B cell (primary cell): ENCODE results near the gene NEMP1. TPM values are rescaled to one million over a fixed set of nuclear protein-coding genes. Genes with fewer than 3 reads are reported as not detected.

Source experiments
- ATAC-seq: fragments of 200-7000 bp; cut with Tn5 transposase; one replicate; pipeline ENCODE4 v1.10.0; 2021; ENCODE audit warnings: low read depth, mild to moderate bottlenecking, moderate number of reproducible peaks, moderate library complexity
- CTCF ChIA-PET: fragments of 350-600 bp; sonication (Branson Sonifier 250); formaldehyde crosslinking; loops from one replicate; lab custom pipeline; 2021; ENCODE audit warnings: antibody characterized with exemption, inconsistent platforms; lab: Charles Lee
- POLR2A ChIA-PET: fragments of 350-600 bp; sonication (Branson Sonifier 250); formaldehyde crosslinking; loops from one replicate; lab custom pipeline; 2021; ENCODE audit warnings: antibody characterized with exemption; lab: Charles Lee
- DNase-seq: peaks from one replicate; pipeline ENCODE4 v3.0.0; 2013
- H2AFZ ChIP-seq: 2 replicates; pipeline ENCODE4 v1.6.1; 2012; ENCODE audit warnings: mild to moderate bottlenecking, low read depth, low read length; ENCODE audit not compliant: insufficient read depth, poor library complexity, severe bottlenecking
- H3K27ac ChIP-seq, 2 donors: 1 replicate in 1 of 2; 2 replicates in 1 of 2; pipeline ENCODE4 v1.5.1; 2012 to 2013; ENCODE audit warnings: low read length in 2 of 2, mild to moderate bottlenecking in 2 of 2, moderate library complexity in 1 of 2
- H3K27me3 ChIP-seq, 4 experiments: fragments of 200-600 bp in 1 of 4; sonication (generic) in 1 of 4; replicated peaks in 1 of 4; 1 replicate in 2 of 4; 2 replicates in 2 of 4; pipeline versions ENCODE4 v1.6.1 to v1.7.0; 2013 to 2016; ENCODE audit warnings: low read length in 3 of 4, mild to moderate bottlenecking in 2 of 4, mixed read lengths in 1 of 4, moderate library complexity in 1 of 4; ENCODE audit not compliant: insufficient read depth in 4 of 4, control insufficient read depth in 3 of 4; ENCODE audit errors: control extremely low read depth in 1 of 4
- H3K36me3 ChIP-seq, 2 experiments: replicated peaks in 1 of 2; 1 replicate in 1 of 2; 2 replicates in 1 of 2; pipeline versions ENCODE4 v1.6.1 to v1.7.1; 2013; ENCODE audit warnings: low read length in 1 of 2; ENCODE audit not compliant: insufficient read depth in 2 of 2, control insufficient read depth in 1 of 2; ENCODE audit errors: control extremely low read depth in 1 of 2, extremely low read depth in 1 of 2
- H3K4me1 ChIP-seq, 2 donors: fragments of 200-600 bp in 1 of 2; sonication (generic) in 1 of 2; 1 replicate in 1 of 2; 2 replicates in 1 of 2; pipeline versions ENCODE4 v1.5.1 to v1.6.1; 2013 to 2017; ENCODE audit warnings: low read length in 2 of 2; ENCODE audit not compliant: control insufficient read depth in 2 of 2, insufficient read depth in 2 of 2
- H3K4me2 ChIP-seq: replicated peaks from 2 replicates; pipeline ENCODE3; 2012; ENCODE audit warnings: mild to moderate bottlenecking, low read depth, low read length; ENCODE audit not compliant: poor library complexity, severe bottlenecking
- H3K4me3 ChIP-seq, 5 experiments: fragments of 200-600 bp in 1 of 5; sonication (generic) in 1 of 5; 1 replicate in 3 of 5; 2 replicates in 2 of 5; pipeline versions ENCODE4 v1.5.1 to v1.7.0; 2011 to 2016; ENCODE audit warnings: low read length in 4 of 5, mild to moderate bottlenecking in 4 of 5, low read depth in 2 of 5, control low read depth in 1 of 5, moderate library complexity in 1 of 5; ENCODE audit not compliant: insufficient read depth in 1 of 5; ENCODE audit errors: control extremely low read depth in 1 of 5, extremely low read depth in 1 of 5
- H3K79me2 ChIP-seq: fragments of 200-600 bp; sonication (generic); one replicate; pipeline ENCODE4 v1.6.0; 2016; ENCODE audit warnings: low read length; ENCODE audit not compliant: control insufficient read depth, insufficient read depth
- H3K9ac ChIP-seq: fragments of 200-600 bp; sonication (generic); 2 replicates; pipeline ENCODE4 v1.6.1; 2017; ENCODE audit warnings: mild to moderate bottlenecking, low read length, moderate library complexity
- H3K9me3 ChIP-seq, 3 donors: one replicate each; pipeline versions ENCODE4 v1.6.1 to v1.7.1; 2013; ENCODE audit warnings: low read length in 2 of 3; ENCODE audit not compliant: control insufficient read depth in 2 of 3, insufficient read depth in 1 of 3; ENCODE audit errors: control extremely low read depth in 1 of 3
- H4K20me1 ChIP-seq: 2 replicates; pipeline ENCODE4 v1.6.0; 2012; ENCODE audit warnings: mild to moderate bottlenecking, low read length; ENCODE audit not compliant: insufficient read depth, control insufficient read depth, poor library complexity, severe bottlenecking
- H3K27ac Mint-ChIP-seq: one replicate; pipeline ENCODE4 v1.8.0; 2021; ENCODE audit warnings: mixed read lengths
- H3K27me3 Mint-ChIP-seq: one replicate; pipeline ENCODE4 v1.8.0; 2021; ENCODE audit warnings: mixed read lengths
- H3K4me1 Mint-ChIP-seq: one replicate; pipeline ENCODE4 v1.8.0; 2021; ENCODE audit warnings: mixed read lengths
- H3K4me3 Mint-ChIP-seq: one replicate; pipeline ENCODE4 v1.8.0; 2021; ENCODE audit warnings: mixed read lengths
- H3K9me3 Mint-ChIP-seq: one replicate; pipeline ENCODE4 v1.8.0; 2022; ENCODE audit warnings: mixed read lengths; ENCODE audit not compliant: insufficient read depth
- CTCF ChIP-seq: fragments of 200-600 bp; IDR thresholded peaks from one replicate; pipeline ENCODE4 v1.8.0; 2022; ENCODE audit warnings: antibody characterized with exemption, mild to moderate bottlenecking
- EZH2 ChIP-seq: IDR thresholded peaks from 2 replicates; pipeline ENCODE4 v1.6.1; 2012; ENCODE audit warnings: borderline replicate concordance, low read depth, mild to moderate bottlenecking, moderate library complexity, low read length; ENCODE audit not compliant: insufficient read depth, poor library complexity, severe bottlenecking
- WGBS: methylation state at CpG from one replicate; pipeline ENCODE4 v1.1.5; 2013; ENCODE audit warnings: missing lambda C conversion rate; ENCODE audit not compliant: insufficient coverage; 5-methylcytosine and 5-hydroxymethylcytosine counted together
- intact Hi-C: fragments of 100-400 bp; cut with micrococcal nuclease; formaldehyde crosslinking; loops from one replicate; pipeline ENCODE4 v1.10.0; 2022
- polyA plus RNA-seq: library from polyadenylated mRNA; depleted of rRNA; stranded (reverse); fragments of >200 nt; gene quantifications from 2 replicates; pipeline ENCODE4 v1.2.3, GENCODE V29; 2012
- total RNA-seq, 2 donors: library from RNA; stranded (reverse); fragments of 120-200 nt in 1 of 2; gene quantifications; 1 replicate in 1 of 2; 2 replicates in 1 of 2; pipeline versions ENCODE4 v1.2.3 to v1.2.4, GENCODE V29; 2013 to 2022

Gene NEMP1
- total and polyA plus RNA-seq, 2 donors (not counting 1 experiment from before 2014, with no cell fraction given) = 13.6 to 35.0 TPM

- H3K4me3 ChIP-seq = no peak overlapping the region
- peaks cover 65% of the 10 kb centered on the region for H3K4me1 Mint-ChIP-seq
- peaks cover 22 to 40% of the 10 kb centered on the region in 2 donors for H3K4me1 ChIP-seq
Observed at GRCh38 chr12:57092876-57093414, 14.4 kb upstream of the NEMP1 start.

More at GRCh38 chr12:57092876-57093414, 14.4 kb upstream of the NEMP1 start:
- Histone ChIP-seq H3K9me3 (no peaks in the 10 kb centered on the region), H3K27ac (peak overlapping the region; percentile 73 to 82), H4K20me1 (peaks cover 21% of the 10 kb centered on the region), H3K4me2 (peak overlapping the region; percentile 82), H2AFZ (no peak overlapping the region), H3K36me3 (peaks cover 0 to 41% of the 10 kb centered on the region in 2 experiments), H3K79me2 (peaks cover 16% of the 10 kb centered on the region), H3K9ac (no peak overlapping the region), H3K27me3 (no peaks in the 10 kb centered on the region)
- H3K27me3 Mint-ChIP-seq = no peaks in the 10 kb centered on the region
- intact Hi-C loops = loop anchor here (1.0 to 2.0 kb wide), 3 partner anchors 14 to 24 kb away; partner anchors contain the start of gene NEMP1
- POLR2A ChIA-PET = interaction anchor here (0.6 to 3.6 kb wide), 8 partner anchors 15 to 341 kb away, joined by 3 to 56 read pairs (median 8); partner anchors contain the start of gene STAT6
- peak overlapping the region; percentile 82 for H3K4me3 Mint-ChIP-seq
- peak overlapping the region; percentile 95 for H3K27ac Mint-ChIP-seq
- DNase-seq (peak; percentile 19), ATAC-seq (no peak)
- CTCF ChIA-PET = interaction anchor here (0.5 to 18.5 kb wide), 8 partner anchors 13 to 1046 kb away, joined by 3 to 406 read pairs (median 5); partner anchors contain the start of genes NEMP1 and STAT6
- TF ChIP-seq EZH2 = no peak
- TF ChIP-seq CTCF = no peak
- WGBS = 100% methylated on average over 4 of the region's 4 CpGs
- H3K9me3 Mint-ChIP-seq = no peaks in the 10 kb centered on the region
